ENCODE data around the gene VPS39. TPM values are rescaled to one million over a fixed set of nuclear protein-coding genes. Genes with fewer than 3 reads are reported as not detected.

VPS39 gene
- total RNA-seq, 4 donors from 2014 or later, result 105 to 354 (median 153) TPM

- intact Hi-C loops (cut with DNase I; ENCODE audit: low total_unique reads), result no loop called here
- Histone ChIP-seq H3K27me3 (no peaks in the 10 kb centered on the region), H3K4me1 (peaks cover 3 to 28% (median 5%) of the 10 kb centered on the region in 4 donors), H3K27ac (peak overlapping the region in 3 of 4 donors; percentile 59 to 70 (median 65)), H3K4me3 (no peak overlapping the region), H3K9me3 (no peaks in the 10 kb centered on the region), H3K36me3 (no peaks in the 10 kb centered on the region)
- 60 to 88% methylated on average over 1 to 11 of the region's 11 CpGs for WGBS, 2 donors (ENCODE audit: low coverage in 1 of 2)
- DNase-seq, result no peak
- in situ Hi-C loops (cut with MboI; ENCODE audit: low pct_ligation_motif_present in 1 of 4, low pct_unique_long_range_greater_than_20kb in 1 of 4, low sequenced_read_pairs in 3 of 4), result no loop called here
- TF ChIP-seq POLR2A (IDR thresholded peaks at IDR 0.05) (no peak), POLR2AphosphoS5 (IDR thresholded peaks at IDR 0.05) (no peak), EP300 (IDR thresholded peaks at IDR 0.05; ENCODE audit: low read depth) (no peak)
- TF ChIP-seq, protein P1, sequence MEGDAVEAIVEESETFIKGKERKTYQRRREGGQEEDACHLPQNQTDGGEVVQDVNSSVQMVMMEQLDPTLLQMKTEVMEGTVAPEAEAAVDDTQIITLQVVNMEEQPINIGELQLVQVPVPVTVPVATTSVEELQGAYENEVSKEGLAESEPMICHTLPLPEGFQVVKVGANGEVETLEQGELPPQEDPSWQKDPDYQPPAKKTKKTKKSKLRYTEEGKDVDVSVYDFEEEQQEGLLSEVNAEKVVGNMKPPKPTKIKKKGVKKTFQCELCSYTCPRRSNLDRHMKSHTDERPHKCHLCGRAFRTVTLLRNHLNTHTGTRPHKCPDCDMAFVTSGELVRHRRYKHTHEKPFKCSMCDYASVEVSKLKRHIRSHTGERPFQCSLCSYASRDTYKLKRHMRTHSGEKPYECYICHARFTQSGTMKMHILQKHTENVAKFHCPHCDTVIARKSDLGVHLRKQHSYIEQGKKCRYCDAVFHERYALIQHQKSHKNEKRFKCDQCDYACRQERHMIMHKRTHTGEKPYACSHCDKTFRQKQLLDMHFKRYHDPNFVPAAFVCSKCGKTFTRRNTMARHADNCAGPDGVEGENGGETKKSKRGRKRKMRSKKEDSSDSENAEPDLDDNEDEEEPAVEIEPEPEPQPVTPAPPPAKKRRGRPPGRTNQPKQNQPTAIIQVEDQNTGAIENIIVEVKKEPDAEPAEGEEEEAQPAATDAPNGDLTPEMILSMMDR (IDR thresholded peaks at IDR 0.05), result no peak
Measured at GRCh38 chr15:42152921-42153698, 55.0 kb downstream of the VPS39 start.

GRCh38 chr15:42152196-42152920 is 55.7 kb downstream of the VPS39 start:
- Histone ChIP-seq H3K4me3 (no peak overlapping the region), H3K9me3 (no peaks in the 10 kb centered on the region), H3K36me3 (no peaks in the 10 kb centered on the region), H3K27ac (peak overlapping the region in 3 of 4 donors; percentile 59 to 70 (median 65)), H3K27me3 (no peaks in the 10 kb centered on the region), H3K4me1 (peaks cover 3 to 28% (median 5%) of the 10 kb centered on the region in 4 donors)
- WGBS, 2 donors (ENCODE audit: low coverage in 1 of 2), result 74 to 96% methylated on average over 5 to 14 of the region's 14 CpGs
- intact Hi-C loops (cut with DNase I; ENCODE audit: low total_unique reads), result no loop called here
- peak; percentile 73 for DNase-seq
- TF ChIP-seq POLR2A (IDR thresholded peaks at IDR 0.05) (no peak), EP300 (IDR thresholded peaks at IDR 0.05; ENCODE audit: low read depth) (peak; percentile 43), POLR2AphosphoS5 (IDR thresholded peaks at IDR 0.05) (peak in 2 of 3 donors; percentile 35 to 76)
- TF ChIP-seq, protein P1 (IDR thresholded peaks at IDR 0.05), result no peak
- in situ Hi-C loops (cut with MboI; ENCODE audit: low pct_ligation_motif_present in 1 of 4, low pct_unique_long_range_greater_than_20kb in 1 of 4, low sequenced_read_pairs in 3 of 4), result no loop called here

- TF ChIP-seq, protein P1 (IDR thresholded peaks at IDR 0.05), result no peak
- no peak for TF ChIP-seq EP300 (IDR thresholded peaks at IDR 0.05; ENCODE audit: low read depth)
- no peak for TF ChIP-seq POLR2AphosphoS5 (IDR thresholded peaks at IDR 0.05)
- TF ChIP-seq POLR2A (IDR thresholded peaks at IDR 0.05), result no peak
- H3K4me1 ChIP-seq, result peaks cover 1 to 26% (median 5%) of the 10 kb centered on the region in 4 donors
- H3K9me3 ChIP-seq, result no peaks in the 10 kb centered on the region
- WGBS, 2 donors (ENCODE audit: low coverage in 1 of 2), result 46 to 75% methylated on average over 2 to 4 of the region's 4 CpGs
- no peak for DNase-seq
- in situ Hi-C loops (cut with MboI; ENCODE audit: low pct_ligation_motif_present in 1 of 4, low pct_unique_long_range_greater_than_20kb in 1 of 4, low sequenced_read_pairs in 3 of 4), result no loop called here
- no peak overlapping the region for H3K4me3 ChIP-seq
- H3K36me3 ChIP-seq, result no peaks in the 10 kb centered on the region
- intact Hi-C loops (cut with DNase I; ENCODE audit: low total_unique reads), result no loop called here
- H3K27ac ChIP-seq, result peak overlapping the region in 2 of 4 donors; percentile 21 to 70
- no peaks in the 10 kb centered on the region for H3K27me3 ChIP-seq
Measured at GRCh38 chr15:42151736-42152135, 56.4 kb downstream of the VPS39 start.

GRCh38 chr15:42151141-42151561 is 57.0 kb downstream of the VPS39 start:
- TF ChIP-seq POLR2AphosphoS5 (IDR thresholded peaks at IDR 0.05) (no peak), POLR2A (IDR thresholded peaks at IDR 0.05) (no peak), EP300 (IDR thresholded peaks at IDR 0.05; ENCODE audit: low read depth) (no peak)
- TF ChIP-seq, protein P1 (IDR thresholded peaks at IDR 0.05), result no peak
- Histone ChIP-seq H3K36me3 (no peaks in the 10 kb centered on the region), H3K4me1 (peaks cover 0 to 24% (median 5%) of the 10 kb centered on the region in 4 donors), H3K27me3 (no peaks in the 10 kb centered on the region), H3K4me3 (no peak overlapping the region), H3K9me3 (no peaks in the 10 kb centered on the region), H3K27ac (peak overlapping the region in 1 of 4 donors; percentile 70)
- in situ Hi-C loops (cut with MboI; ENCODE audit: low pct_ligation_motif_present in 1 of 4, low pct_unique_long_range_greater_than_20kb in 1 of 4, low sequenced_read_pairs in 3 of 4), result no loop called here
- intact Hi-C loops (cut with DNase I; ENCODE audit: low total_unique reads), result no loop called here
- no peak for DNase-seq
- WGBS, 2 donors (ENCODE audit: low coverage in 1 of 2), result 83 to 86% methylated on average over 8 to 10 of the region's 10 CpGs
